HL-60 (cell line): Measurements from ENCODE around the gene TTLL11.

Experiments used
- DNase-seq, 2 experiments: peaks; one replicate each; pipeline ENCODE4 v3.0.0-alpha.2; 2010 to 2020; ENCODE audit warnings: low read depth in 1 of 2, low spot score in 1 of 2
- H3K27ac ChIP-seq: fragments of 250-450 bp; sonication (Bioruptor Pico); replicated peaks from 2 replicates; pipeline ENCODE4 v1.5.1; 2020; ENCODE audit warnings: mild to moderate bottlenecking, moderate library complexity
- H3K27me3 ChIP-seq: fragments of 250-450 bp; sonication (Bioruptor Pico); 2 replicates; pipeline ENCODE4 v1.5.1; 2021; ENCODE audit warnings: mild to moderate bottlenecking, moderate library complexity; ENCODE audit not compliant: insufficient read depth, poor library complexity, severe bottlenecking
- H3K4me3 ChIP-seq: replicated peaks from 2 replicates; pipeline ENCODE4 v1.5.1; 2011; ENCODE audit warnings: mild to moderate bottlenecking, control low read depth, low read length; ENCODE audit not compliant: insufficient read depth
- GABPA ChIP-seq: IDR thresholded peaks from 2 replicates; pipeline ENCODE4 v1.6.1; 2012; ENCODE audit warnings: low read depth
- POLR2AphosphoS5 ChIP-seq: IDR thresholded peaks from 2 replicates; pipeline ENCODE4 v1.6.1; 2012; ENCODE audit warnings: low read depth
- SPI1 ChIP-seq: IDR thresholded peaks from 2 replicates; pipeline ENCODE4 v1.6.1; 2012; ENCODE audit warnings: low read depth, mild to moderate bottlenecking, borderline replicate concordance
- TF ChIP-seq, protein P1 (sequence below): IDR thresholded peaks from 2 replicates; pipeline ENCODE4 v1.6.1; 2012; ENCODE audit warnings: low read depth; ENCODE audit not compliant: insufficient replicate concordance
- TF ChIP-seq, protein P2 (sequence below): IDR thresholded peaks from one replicate; pipeline ENCODE4 v1.5.1; 2011; ENCODE audit warnings: low read length, control low read depth, inconsistent platforms; ENCODE audit not compliant: insufficient read depth

Gene TTLL11

GRCh38 chr9:122128969-122129343, 35.8 kb upstream of the TTLL11 start:
- Histone ChIP-seq H3K27ac (no peak overlapping the region), H3K27me3 (peaks cover 20% of the 10 kb centered on the region), H3K4me3 (no peak overlapping the region)
- TF ChIP-seq POLR2AphosphoS5: no peak
- TF ChIP-seq, protein P1, sequence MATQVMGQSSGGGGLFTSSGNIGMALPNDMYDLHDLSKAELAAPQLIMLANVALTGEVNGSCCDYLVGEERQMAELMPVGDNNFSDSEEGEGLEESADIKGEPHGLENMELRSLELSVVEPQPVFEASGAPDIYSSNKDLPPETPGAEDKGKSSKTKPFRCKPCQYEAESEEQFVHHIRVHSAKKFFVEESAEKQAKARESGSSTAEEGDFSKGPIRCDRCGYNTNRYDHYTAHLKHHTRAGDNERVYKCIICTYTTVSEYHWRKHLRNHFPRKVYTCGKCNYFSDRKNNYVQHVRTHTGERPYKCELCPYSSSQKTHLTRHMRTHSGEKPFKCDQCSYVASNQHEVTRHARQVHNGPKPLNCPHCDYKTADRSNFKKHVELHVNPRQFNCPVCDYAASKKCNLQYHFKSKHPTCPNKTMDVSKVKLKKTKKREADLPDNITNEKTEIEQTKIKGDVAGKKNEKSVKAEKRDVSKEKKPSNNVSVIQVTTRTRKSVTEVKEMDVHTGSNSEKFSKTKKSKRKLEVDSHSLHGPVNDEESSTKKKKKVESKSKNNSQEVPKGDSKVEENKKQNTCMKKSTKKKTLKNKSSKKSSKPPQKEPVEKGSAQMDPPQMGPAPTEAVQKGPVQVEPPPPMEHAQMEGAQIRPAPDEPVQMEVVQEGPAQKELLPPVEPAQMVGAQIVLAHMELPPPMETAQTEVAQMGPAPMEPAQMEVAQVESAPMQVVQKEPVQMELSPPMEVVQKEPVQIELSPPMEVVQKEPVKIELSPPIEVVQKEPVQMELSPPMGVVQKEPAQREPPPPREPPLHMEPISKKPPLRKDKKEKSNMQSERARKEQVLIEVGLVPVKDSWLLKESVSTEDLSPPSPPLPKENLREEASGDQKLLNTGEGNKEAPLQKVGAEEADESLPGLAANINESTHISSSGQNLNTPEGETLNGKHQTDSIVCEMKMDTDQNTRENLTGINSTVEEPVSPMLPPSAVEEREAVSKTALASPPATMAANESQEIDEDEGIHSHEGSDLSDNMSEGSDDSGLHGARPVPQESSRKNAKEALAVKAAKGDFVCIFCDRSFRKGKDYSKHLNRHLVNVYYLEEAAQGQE: no peak
- no peak for TF ChIP-seq GABPA
- TF ChIP-seq SPI1: no peak
- TF ChIP-seq, protein P2, sequence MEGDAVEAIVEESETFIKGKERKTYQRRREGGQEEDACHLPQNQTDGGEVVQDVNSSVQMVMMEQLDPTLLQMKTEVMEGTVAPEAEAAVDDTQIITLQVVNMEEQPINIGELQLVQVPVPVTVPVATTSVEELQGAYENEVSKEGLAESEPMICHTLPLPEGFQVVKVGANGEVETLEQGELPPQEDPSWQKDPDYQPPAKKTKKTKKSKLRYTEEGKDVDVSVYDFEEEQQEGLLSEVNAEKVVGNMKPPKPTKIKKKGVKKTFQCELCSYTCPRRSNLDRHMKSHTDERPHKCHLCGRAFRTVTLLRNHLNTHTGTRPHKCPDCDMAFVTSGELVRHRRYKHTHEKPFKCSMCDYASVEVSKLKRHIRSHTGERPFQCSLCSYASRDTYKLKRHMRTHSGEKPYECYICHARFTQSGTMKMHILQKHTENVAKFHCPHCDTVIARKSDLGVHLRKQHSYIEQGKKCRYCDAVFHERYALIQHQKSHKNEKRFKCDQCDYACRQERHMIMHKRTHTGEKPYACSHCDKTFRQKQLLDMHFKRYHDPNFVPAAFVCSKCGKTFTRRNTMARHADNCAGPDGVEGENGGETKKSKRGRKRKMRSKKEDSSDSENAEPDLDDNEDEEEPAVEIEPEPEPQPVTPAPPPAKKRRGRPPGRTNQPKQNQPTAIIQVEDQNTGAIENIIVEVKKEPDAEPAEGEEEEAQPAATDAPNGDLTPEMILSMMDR: no peak
- no peak for DNase-seq

DNA sequence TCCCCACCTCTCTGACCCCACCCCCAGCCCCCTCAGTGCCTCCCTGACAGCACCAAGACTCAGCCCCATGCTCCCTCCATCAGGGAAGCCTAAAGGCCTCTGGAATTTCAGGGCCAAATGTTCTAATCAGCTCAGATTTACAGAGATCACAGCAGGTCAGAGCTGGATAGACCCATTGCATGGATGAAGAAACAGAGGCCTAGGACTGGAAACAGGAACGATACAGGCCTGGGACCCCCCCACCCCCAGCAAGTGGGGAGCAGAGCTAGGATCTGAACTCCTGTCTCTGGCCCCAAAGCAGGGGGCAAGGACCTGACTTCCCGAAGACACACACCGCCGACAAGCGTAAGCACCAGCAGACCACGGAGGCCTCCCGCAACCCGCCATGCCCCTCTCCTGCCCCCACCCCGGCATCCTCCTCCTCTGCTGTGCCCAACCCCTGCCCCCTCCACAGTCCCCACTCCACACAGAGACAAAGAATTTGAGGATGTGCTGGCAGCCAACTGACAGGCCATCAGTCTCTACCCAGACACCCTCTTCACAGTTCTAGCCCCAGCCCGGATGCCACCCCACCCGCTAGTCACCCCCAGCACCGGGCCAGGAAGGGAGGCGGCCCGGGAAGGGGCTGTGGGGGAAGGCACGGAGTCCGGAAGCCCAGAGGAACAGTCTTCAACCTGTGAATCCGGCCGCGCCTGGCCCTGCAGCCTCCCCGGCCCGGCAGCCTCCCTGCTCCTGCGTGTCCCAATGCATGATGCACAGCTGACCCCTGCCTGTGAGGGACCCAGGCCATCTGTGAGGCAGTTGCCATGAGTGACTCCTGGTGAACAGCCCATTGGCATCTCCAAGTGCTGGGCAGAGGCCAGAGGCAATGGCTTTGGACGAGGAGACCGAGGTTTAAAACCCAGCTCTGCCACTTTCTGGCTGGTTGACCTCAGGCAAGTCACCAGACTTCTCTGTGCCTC, 35.2 kb upstream of the TTLL11 start:
- Histone ChIP-seq H3K27me3 (peaks cover 20% of the 10 kb centered on the region), H3K27ac (no peak overlapping the region), H3K4me3 (no peak overlapping the region)
- TF ChIP-seq, protein P2: no peak
- TF ChIP-seq GABPA (no peak), SPI1 (no peak), POLR2AphosphoS5 (no peak)
- TF ChIP-seq, protein P1: no peak
- no peak for DNase-seq

DNA sequence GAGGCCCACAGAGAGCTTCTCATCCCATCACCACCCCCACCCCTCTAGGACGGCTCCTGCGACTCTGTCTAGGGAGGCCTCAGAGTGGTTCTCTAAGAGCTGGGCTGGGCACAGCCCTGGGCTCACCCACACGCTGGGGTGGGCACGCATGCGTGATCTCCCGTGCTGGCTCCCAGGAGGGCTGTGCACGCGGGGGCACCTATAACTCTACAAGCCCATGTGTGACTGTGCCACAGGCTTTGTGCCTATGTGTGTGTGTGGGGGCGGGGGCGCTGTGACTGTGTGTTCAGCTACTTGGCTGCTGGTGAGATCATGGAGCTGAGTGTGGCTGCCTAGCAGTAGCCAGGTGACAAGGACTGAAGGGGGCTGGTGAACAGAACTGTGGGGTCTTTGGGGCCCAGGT, 34.3 kb upstream of the TTLL11 start:
- peak in 1 of 2 experiments; percentile 9 for DNase-seq
- no peak for TF ChIP-seq GABPA
- no peak for TF ChIP-seq POLR2AphosphoS5
- no peak for TF ChIP-seq SPI1
- TF ChIP-seq, protein P1: no peak
- TF ChIP-seq, protein P2: no peak
- Histone ChIP-seq H3K27me3 (peaks cover 20% of the 10 kb centered on the region), H3K4me3 (no peak overlapping the region), H3K27ac (no peak overlapping the region)
